ENCODE data around the gene FRS3. TPM values are rescaled to one million over a fixed set of nuclear protein-coding genes. Genes with fewer than 3 reads are reported as not detected.

Gene FRS3
- total RNA-seq, 1 donor, result 1.8 TPM

DNA sequence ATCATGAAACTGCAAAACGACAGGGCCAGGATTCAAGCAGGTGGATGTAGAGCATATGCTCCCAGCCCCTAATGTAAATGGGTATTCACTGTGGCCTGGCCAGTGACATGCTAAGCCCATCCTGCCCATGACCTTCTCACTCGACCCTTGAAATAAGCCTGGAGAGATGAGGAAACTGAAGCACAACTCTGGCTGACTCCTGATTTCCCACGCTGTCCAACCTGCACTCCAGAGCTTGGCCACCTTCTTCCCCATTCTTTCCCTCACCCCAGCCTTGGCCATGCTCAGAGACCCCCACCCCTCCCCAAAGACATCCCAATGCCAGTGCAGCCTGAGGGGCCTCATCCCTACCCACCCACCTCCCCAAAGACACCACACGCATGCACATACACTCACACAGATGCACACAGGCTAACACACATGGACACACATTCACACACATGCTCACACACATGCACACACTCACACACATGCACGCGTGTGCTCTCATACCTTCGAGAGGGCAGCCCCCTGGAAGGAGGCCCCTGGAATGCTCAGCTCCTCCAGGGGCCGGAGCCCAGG lies 56.7 kb downstream of the FRS3 start:
- H3K4me2 ChIP-seq (ENCODE audit: insufficient read depth, low read length), result peak overlapping the region; percentile 74
- peak overlapping the region; percentile 83 for H3K27ac ChIP-seq (ENCODE audit: low read depth, low read length)

DNA sequence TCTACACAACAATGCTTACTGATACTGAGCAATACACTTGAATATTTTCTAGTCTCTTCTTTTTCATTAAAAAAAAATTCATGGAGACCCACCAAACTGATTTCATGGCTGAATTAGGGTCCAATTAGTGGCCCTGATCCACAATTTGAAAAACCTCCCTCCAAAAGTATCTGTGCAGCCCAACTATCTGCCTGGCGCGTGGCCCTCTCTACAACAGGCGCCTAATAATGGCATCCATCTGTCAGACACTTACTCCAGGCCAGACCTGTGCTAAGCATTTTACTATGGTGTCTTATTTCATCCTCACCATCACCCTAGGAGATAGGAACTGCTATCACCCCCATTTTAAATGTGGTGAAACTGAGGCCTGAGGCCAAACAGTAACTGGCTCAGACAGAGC lies 58.3 kb downstream of the FRS3 start:
- Histone ChIP-seq H3K4me1 (ENCODE audit: insufficient read depth, low read length) (peaks cover 27% of the 10 kb centered on the region), H3K27me3 (ENCODE audit: insufficient read depth, low read length) (no peaks in the 10 kb centered on the region), H2AFZ (ENCODE audit: low read length) (no peak overlapping the region), H3K79me2 (ENCODE audit: insufficient read depth, low read length) (peaks cover 45% of the 10 kb centered on the region), H4K20me1 (ENCODE audit: insufficient read depth, low read length) (peaks cover 10% of the 10 kb centered on the region), H3K9me3 (ENCODE audit: low read depth, low read length) (no peaks in the 10 kb centered on the region), H3K27ac (ENCODE audit: low read depth, low read length) (no peak overlapping the region), H3K4me3 (ENCODE audit: insufficient read depth, low read length) (no peak overlapping the region), H3K4me2 (ENCODE audit: insufficient read depth, low read length) (no peak overlapping the region), H3K36me3 (ENCODE audit: insufficient read depth, low read length) (no peaks in the 10 kb centered on the region)
- TF ChIP-seq, protein P1, sequence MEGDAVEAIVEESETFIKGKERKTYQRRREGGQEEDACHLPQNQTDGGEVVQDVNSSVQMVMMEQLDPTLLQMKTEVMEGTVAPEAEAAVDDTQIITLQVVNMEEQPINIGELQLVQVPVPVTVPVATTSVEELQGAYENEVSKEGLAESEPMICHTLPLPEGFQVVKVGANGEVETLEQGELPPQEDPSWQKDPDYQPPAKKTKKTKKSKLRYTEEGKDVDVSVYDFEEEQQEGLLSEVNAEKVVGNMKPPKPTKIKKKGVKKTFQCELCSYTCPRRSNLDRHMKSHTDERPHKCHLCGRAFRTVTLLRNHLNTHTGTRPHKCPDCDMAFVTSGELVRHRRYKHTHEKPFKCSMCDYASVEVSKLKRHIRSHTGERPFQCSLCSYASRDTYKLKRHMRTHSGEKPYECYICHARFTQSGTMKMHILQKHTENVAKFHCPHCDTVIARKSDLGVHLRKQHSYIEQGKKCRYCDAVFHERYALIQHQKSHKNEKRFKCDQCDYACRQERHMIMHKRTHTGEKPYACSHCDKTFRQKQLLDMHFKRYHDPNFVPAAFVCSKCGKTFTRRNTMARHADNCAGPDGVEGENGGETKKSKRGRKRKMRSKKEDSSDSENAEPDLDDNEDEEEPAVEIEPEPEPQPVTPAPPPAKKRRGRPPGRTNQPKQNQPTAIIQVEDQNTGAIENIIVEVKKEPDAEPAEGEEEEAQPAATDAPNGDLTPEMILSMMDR (IDR thresholded peaks at IDR 0.05; ENCODE audit: extremely low read depth, low read depth, low read length), result no peak
- DNase-seq (ENCODE audit: insufficient read length, low spot score, missing footprints), result no peak

More for the DNA sequence above, 56.7 kb downstream of the FRS3 start:
- TF ChIP-seq, protein P1 (IDR thresholded peaks at IDR 0.05; ENCODE audit: extremely low read depth, low read depth, low read length), result no peak
- Histone ChIP-seq H4K20me1 (ENCODE audit: insufficient read depth, low read length) (peaks cover 9% of the 10 kb centered on the region), H3K4me3 (ENCODE audit: insufficient read depth, low read length) (peak overlapping the region; percentile 54), H3K79me2 (ENCODE audit: insufficient read depth, low read length) (peaks cover 42% of the 10 kb centered on the region), H2AFZ (ENCODE audit: low read length) (no peak overlapping the region), H3K36me3 (ENCODE audit: insufficient read depth, low read length) (no peaks in the 10 kb centered on the region), H3K27me3 (ENCODE audit: insufficient read depth, low read length) (no peaks in the 10 kb centered on the region), H3K9me3 (ENCODE audit: low read depth, low read length) (no peaks in the 10 kb centered on the region), H3K4me1 (ENCODE audit: insufficient read depth, low read length) (peaks cover 21% of the 10 kb centered on the region)
- no peak for DNase-seq (ENCODE audit: insufficient read length, low spot score, missing footprints)

DNA sequence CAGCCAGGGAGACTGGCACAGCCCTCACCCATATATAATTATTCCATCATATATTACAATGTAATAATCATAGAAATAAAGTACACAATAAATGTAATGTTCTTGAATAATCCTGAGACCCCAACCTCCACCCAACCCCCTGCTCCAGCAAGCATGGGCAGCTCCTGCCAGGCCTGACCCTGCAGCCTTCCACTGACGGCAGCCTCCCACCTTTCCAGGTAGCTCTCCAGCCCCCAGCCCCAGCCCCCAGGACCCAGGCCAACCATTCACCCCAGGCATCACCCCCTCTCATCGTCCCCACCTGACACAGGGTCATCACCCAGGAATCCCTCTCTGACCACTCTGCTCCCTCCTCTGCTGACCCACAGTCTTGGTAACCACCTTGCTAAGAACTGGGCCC lies 58.9 kb downstream of the FRS3 start:
- TF ChIP-seq, protein P1 (IDR thresholded peaks at IDR 0.05; ENCODE audit: extremely low read depth, low read depth, low read length), result no peak
- Histone ChIP-seq H3K4me1 (ENCODE audit: insufficient read depth, low read length) (peaks cover 31% of the 10 kb centered on the region), H4K20me1 (ENCODE audit: insufficient read depth, low read length) (peaks cover 14% of the 10 kb centered on the region), H3K4me2 (ENCODE audit: insufficient read depth, low read length) (no peak overlapping the region), H3K36me3 (ENCODE audit: insufficient read depth, low read length) (no peaks in the 10 kb centered on the region), H3K79me2 (ENCODE audit: insufficient read depth, low read length) (peaks cover 49% of the 10 kb centered on the region), H3K9me3 (ENCODE audit: low read depth, low read length) (no peaks in the 10 kb centered on the region), H2AFZ (ENCODE audit: low read length) (no peak overlapping the region), H3K4me3 (ENCODE audit: insufficient read depth, low read length) (no peak overlapping the region), H3K27ac (ENCODE audit: low read depth, low read length) (no peak overlapping the region), H3K27me3 (ENCODE audit: insufficient read depth, low read length) (no peaks in the 10 kb centered on the region)
- no peak for DNase-seq (ENCODE audit: insufficient read length, low spot score, missing footprints)

DNA sequence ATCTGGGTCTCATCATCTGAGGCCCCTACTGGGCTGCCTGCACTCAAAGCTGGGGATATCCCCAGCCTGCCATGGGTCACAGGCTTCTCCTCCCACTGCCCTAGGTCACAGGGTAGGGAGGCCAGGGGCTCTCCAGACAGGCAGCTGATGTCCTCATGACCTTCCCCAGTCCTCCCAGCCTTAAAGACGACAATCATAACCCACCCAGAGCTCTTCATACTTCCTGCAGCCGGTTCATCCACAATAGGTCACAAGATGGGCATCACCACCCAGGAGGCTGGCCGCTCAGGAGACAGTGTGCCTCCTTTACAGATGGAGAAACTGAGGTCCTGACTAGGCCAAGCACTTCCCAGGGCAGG lies 59.5 kb downstream of the FRS3 start:
- no peak for DNase-seq (ENCODE audit: insufficient read length, low spot score, missing footprints)
- Histone ChIP-seq H3K36me3 (ENCODE audit: insufficient read depth, low read length) (no peaks in the 10 kb centered on the region), H4K20me1 (ENCODE audit: insufficient read depth, low read length) (peaks cover 17% of the 10 kb centered on the region), H3K4me1 (ENCODE audit: insufficient read depth, low read length) (peaks cover 31% of the 10 kb centered on the region), H3K4me2 (ENCODE audit: insufficient read depth, low read length) (no peak overlapping the region), H2AFZ (ENCODE audit: low read length) (no peak overlapping the region), H3K27me3 (ENCODE audit: insufficient read depth, low read length) (no peaks in the 10 kb centered on the region), H3K4me3 (ENCODE audit: insufficient read depth, low read length) (no peak overlapping the region), H3K9me3 (ENCODE audit: low read depth, low read length) (no peaks in the 10 kb centered on the region), H3K27ac (ENCODE audit: low read depth, low read length) (no peak overlapping the region), H3K79me2 (ENCODE audit: insufficient read depth, low read length) (peaks cover 47% of the 10 kb centered on the region)
- TF ChIP-seq, protein P1 (IDR thresholded peaks at IDR 0.05; ENCODE audit: extremely low read depth, low read depth, low read length), result no peak

Small RNA genes within 50 kb of the gene (small RNA-seq; reads per million reads assigned to genes)
- gene AL365205.2, result not detected
- not detected for gene AL365205.3

Other genes starting within 250 kb of the FRS3 start
- gene FOXP4, start 233.5 kb downstream of the FRS3 start, total RNA-seq, result 2.9 and 3.3 TPM in 2 replicates
- 0.72 and 5.3 TPM in 2 replicates for gene MDFI, start 141.4 kb downstream of the FRS3 start, total RNA-seq
- 5.1 and 5.6 TPM in 2 replicates for gene TFEB, start 44.3 kb downstream of the FRS3 start, total RNA-seq
- gene PGC, start 32.5 kb downstream of the FRS3 start, total RNA-seq, result not detected in 2 replicates
- 0.59 TPM in 1 of 2 replicates, not detected in the other for gene PRICKLE4, start 882 bp upstream of the FRS3 start, total RNA-seq
- 37.4 and 54.6 TPM in 2 replicates for gene TOMM6, start 7.8 kb upstream of the FRS3 start, total RNA-seq
- gene USP49, start 115.5 kb upstream of the FRS3 start, total RNA-seq, result 3.6 and 3.8 TPM in 2 replicates
- gene MED20, start 141.2 kb upstream of the FRS3 start, total RNA-seq, result 27.4 and 30.8 TPM in 2 replicates
- 11.6 and 11.8 TPM in 2 replicates for gene BYSL, start 141.6 kb upstream of the FRS3 start, total RNA-seq
- gene CCND3, start 161.9 kb upstream of the FRS3 start, total RNA-seq, result 17.7 and 21.0 TPM in 2 replicates